ENCODE results near the gene LGR4.

DNA sequence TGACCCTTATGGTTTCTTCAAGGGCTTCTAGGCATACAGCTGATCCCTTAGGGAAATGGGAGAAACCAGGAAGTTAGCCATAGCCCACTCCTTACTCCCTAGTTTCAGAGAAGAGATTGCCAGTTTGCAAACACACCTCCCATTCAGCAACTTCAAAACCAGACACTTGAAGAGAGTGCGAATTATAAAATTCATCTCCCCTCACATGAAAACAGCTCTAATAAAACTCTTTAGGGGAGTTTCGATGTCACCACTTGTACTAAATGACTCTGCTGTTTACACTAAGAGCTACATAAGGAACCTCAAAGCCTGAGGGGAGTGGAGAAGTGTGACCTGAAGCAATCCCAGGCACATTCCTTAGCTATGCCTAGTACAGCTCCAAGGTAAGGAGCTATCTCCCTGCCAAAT is 8.3 kb downstream of the LGR4 start:
- TF ChIP-seq, protein P1, sequence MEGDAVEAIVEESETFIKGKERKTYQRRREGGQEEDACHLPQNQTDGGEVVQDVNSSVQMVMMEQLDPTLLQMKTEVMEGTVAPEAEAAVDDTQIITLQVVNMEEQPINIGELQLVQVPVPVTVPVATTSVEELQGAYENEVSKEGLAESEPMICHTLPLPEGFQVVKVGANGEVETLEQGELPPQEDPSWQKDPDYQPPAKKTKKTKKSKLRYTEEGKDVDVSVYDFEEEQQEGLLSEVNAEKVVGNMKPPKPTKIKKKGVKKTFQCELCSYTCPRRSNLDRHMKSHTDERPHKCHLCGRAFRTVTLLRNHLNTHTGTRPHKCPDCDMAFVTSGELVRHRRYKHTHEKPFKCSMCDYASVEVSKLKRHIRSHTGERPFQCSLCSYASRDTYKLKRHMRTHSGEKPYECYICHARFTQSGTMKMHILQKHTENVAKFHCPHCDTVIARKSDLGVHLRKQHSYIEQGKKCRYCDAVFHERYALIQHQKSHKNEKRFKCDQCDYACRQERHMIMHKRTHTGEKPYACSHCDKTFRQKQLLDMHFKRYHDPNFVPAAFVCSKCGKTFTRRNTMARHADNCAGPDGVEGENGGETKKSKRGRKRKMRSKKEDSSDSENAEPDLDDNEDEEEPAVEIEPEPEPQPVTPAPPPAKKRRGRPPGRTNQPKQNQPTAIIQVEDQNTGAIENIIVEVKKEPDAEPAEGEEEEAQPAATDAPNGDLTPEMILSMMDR (conservative IDR thresholded peaks at IDR 0.05): no peak
- TF ChIP-seq EZH2 (IDR thresholded peaks at IDR 0.05; ENCODE audit: low read depth): no peak

All from PC-9 (cell line).